ENCODE measurements around the gene MTCL1. TPM values are rescaled to one million over a fixed set of nuclear protein-coding genes. Genes with fewer than 3 reads are reported as not detected.

The MTCL1 gene
- total and polyA plus RNA-seq, 9 of the 15 experiments (the other 6 are each of a cell fraction or from before 2014, with no cell fraction given) = 0.21 to 7.4 (median 3.7) TPM

DNA sequence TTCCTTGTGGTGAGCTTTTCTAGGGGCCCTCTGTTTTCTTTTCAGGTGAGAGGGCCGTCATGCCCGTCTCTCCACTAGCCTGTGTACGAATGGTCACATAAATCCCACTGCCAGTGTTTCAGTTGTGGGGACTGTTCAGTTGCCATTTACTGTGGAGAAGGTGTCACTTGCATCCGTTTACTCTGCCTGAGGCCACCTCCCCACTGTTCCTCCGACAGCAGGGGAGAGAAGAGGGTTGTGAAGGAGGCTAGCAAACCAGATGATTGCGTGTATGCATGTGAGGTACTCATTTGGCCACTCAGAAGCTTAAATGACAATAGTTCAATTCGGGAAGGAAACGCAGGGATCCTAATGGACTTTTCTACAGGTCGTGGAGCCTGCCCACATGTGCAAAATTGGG lies 3.3 kb downstream of the MTCL1 start:
- Histone ChIP-seq H2AFZ (ENCODE audit: low read depth, low read length) (no peak overlapping the region), H3K4me1 (replicated peaks in 1 of 2; ENCODE audit: control insufficient read depth in 2 of 2, insufficient read depth in 2 of 2, low read length in 2 of 2) (peaks cover 8 to 32% of the 10 kb centered on the region in 2 experiments), H3K4me3 (no peak overlapping the region), H3K79me2 (ENCODE audit: control insufficient read depth, insufficient read depth, low read length) (0 out of 3 replicates have a peak, but pooled peaks cover 3% of the 10 kb centered on the region), H3K9me1 (ENCODE audit: control insufficient read depth, insufficient read depth, low read length) (no peaks in the 10 kb centered on the region), H3K27ac (ENCODE audit: extremely low read depth, low read depth, low read length) (no peak overlapping the region), H3K36me3 (ENCODE audit: control insufficient read depth, insufficient read depth, low read length) (no peaks in the 10 kb centered on the region), H3K9ac (ENCODE audit: insufficient read depth in 1 of 2, low read depth in 2 of 2, low read length in 2 of 2) (no peak overlapping the region), H3K27me3 (ENCODE audit: control insufficient read depth in 2 of 2, insufficient read depth in 2 of 2, low read length in 2 of 2) (peaks cover 0 to 14% of the 10 kb centered on the region in 2 experiments; a peak in 4 of 5 replicates), H3K9me3 (replicated peaks; ENCODE audit: control insufficient read depth, insufficient read depth, low read depth, low read length) (no peaks in the 10 kb centered on the region), H3K4me2 (ENCODE audit: insufficient read depth, low read length) (no peak overlapping the region), H4K20me1 (replicated peaks; ENCODE audit: control insufficient read depth, insufficient read depth, low read length) (no peaks in the 10 kb centered on the region; the same call in 1 of the 2 replicates)
- intact Hi-C loops (cut with micrococcal nuclease) (no loop called here), in situ Hi-C loops (cut with MboI) (no loop called here)
- CTCF ChIA-PET (ENCODE audit: low intra/inter-chr PET ratio) = no interaction called here
- no peak for DNase-seq (ENCODE audit: extremely low read depth in 1 of 4, low spot score in 3 of 4)
- no TSS peak for BruUV-seq (replicated peaks)
- no peak for TF ChIP-seq U2AF1 (optimal IDR thresholded peaks at IDR 0.05; ENCODE audit: low read depth, low read length)
- TF ChIP-seq MED1 (CRISPR knock-in tag; IDR thresholded peaks at IDR 0.05; ENCODE audit: borderline replicate concordance) = no peak
- TF ChIP-seq BMI1 (IDR thresholded peaks at IDR 0.05; ENCODE audit: low read length) = no peak
- TF ChIP-seq, protein P1, sequence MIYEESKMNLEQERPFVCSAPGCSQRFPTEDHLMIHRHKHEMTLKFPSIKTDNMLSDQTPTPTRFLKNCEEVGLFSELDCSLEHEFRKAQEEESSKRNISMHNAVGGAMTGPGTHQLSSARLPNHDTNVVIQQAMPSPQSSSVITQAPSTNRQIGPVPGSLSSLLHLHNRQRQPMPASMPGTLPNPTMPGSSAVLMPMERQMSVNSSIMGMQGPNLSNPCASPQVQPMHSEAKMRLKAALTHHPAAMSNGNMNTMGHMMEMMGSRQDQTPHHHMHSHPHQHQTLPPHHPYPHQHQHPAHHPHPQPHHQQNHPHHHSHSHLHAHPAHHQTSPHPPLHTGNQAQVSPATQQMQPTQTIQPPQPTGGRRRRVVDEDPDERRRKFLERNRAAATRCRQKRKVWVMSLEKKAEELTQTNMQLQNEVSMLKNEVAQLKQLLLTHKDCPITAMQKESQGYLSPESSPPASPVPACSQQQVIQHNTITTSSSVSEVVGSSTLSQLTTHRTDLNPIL (CRISPR knock-in tag; IDR thresholded peaks at IDR 0.05) = no peak
- no peak for TF ChIP-seq SP1 (CRISPR knock-in tag; IDR thresholded peaks at IDR 0.05)
- TF ChIP-seq SIX5 (IDR thresholded peaks at IDR 0.05; ENCODE audit: borderline replicate concordance in 1 of 2, insufficient read depth in 1 of 2, low read depth in 1 of 2, low read length in 2 of 2) = no peak
- no peak for TF ChIP-seq HDAC6 (IDR thresholded peaks at IDR 0.05; ENCODE audit: low read depth, low read length)
- no peak for TF ChIP-seq PHF20 (IDR thresholded peaks at IDR 0.05; ENCODE audit: partially characterized antibody)
- no peak for TF ChIP-seq POLR3G (IDR thresholded peaks at IDR 0.05; ENCODE audit: extremely low read depth, insufficient read length, insufficient replicate concordance)
- TF ChIP-seq LCOR (CRISPR knock-in tag; IDR thresholded peaks at IDR 0.05) = no peak
- TF ChIP-seq CC2D1A (IDR thresholded peaks at IDR 0.05) = no peak
- no peak for TF ChIP-seq THAP7 (CRISPR knock-in tag; IDR thresholded peaks at IDR 0.05)
- TF ChIP-seq ZBTB11 (CRISPR knock-in tag; IDR thresholded peaks at IDR 0.05) = no peak
- no peak for TF ChIP-seq RB1 (IDR thresholded peaks at IDR 0.05; ENCODE audit: low read depth)
- TF ChIP-seq PTBP1 (IDR thresholded peaks at IDR 0.05; ENCODE audit: low read depth, low read length) = no peak
- TF ChIP-seq ZNF174 (CRISPR knock-in tag; IDR thresholded peaks at IDR 0.05) = no peak
- FAIRE-seq = no peak
- no peak for ATAC-seq
- POLR2A ChIA-PET = interaction anchor here (0.7 to 2.3 kb wide), 6 partner anchors 13 to 393 kb away, joined by 3 to 7 read pairs (median 4); no protein-coding TSS in a partner anchor
- WGBS (ENCODE audit: insufficient coverage, low coverage, missing lambda C conversion rate) = 43% methylated on average over 9 of the region's 9 CpGs

All from K562 (cell line).